Transverse colon (tissue), 4 donors: ENCODE measurements around the gene GNB1L. TPM values are rescaled to one million over a fixed set of nuclear protein-coding genes. Genes with fewer than 3 reads are reported as not detected.

Experiments used
- DNase-seq: peaks from one replicate; pipeline ENCODE4 v3.0.0-alpha.2; 2019
- H3K27ac ChIP-seq, 4 donors: fragments of 200-600 bp; sonication (generic); 2 replicates each; pipeline ENCODE4 v1.5.1; 2016 to 2018; ENCODE audit warnings: inconsistent platforms in 4 of 4
- H3K27me3 ChIP-seq: fragments of 200-600 bp; sonication (generic); 2 replicates; pipeline ENCODE4 v1.5.1; 2017; ENCODE audit warnings: inconsistent platforms
- H3K36me3 ChIP-seq, 4 donors: fragments of 200-600 bp; sonication (generic); 2 replicates each; pipeline ENCODE4 v1.5.1; 2017 to 2019; ENCODE audit warnings: inconsistent platforms in 4 of 4
- H3K4me1 ChIP-seq, 4 donors: fragments of 200-600 bp; sonication (generic); 2 replicates each; pipeline ENCODE4 v1.5.1; 2017 to 2020; ENCODE audit warnings: inconsistent platforms in 4 of 4
- H3K4me3 ChIP-seq, 4 donors: fragments of 200-600 bp; sonication (generic); 1 replicate in 1 of 4; 2 replicates in 3 of 4; pipeline versions ENCODE4 v1.5.1 to v1.6.1; 2017 to 2019; ENCODE audit warnings: inconsistent platforms in 4 of 4
- H3K9me3 ChIP-seq, 2 donors: fragments of 200-600 bp; sonication (generic); 2 replicates each; pipeline ENCODE4 v1.5.1; 2017 to 2019; ENCODE audit warnings: inconsistent platforms in 2 of 2
- CTCF ChIP-seq, 5 experiments: fragments of 200-600 bp in 3 of 5; fragments of 450-650 bp in 2 of 5; sonication (generic) in 3 of 5; IDR thresholded peaks; 1 replicate in 2 of 5; 2 replicates in 3 of 5; pipeline ENCODE4 v1.5.1; 2016 to 2017; ENCODE audit warnings: antibody characterized with exemption in 5 of 5, inconsistent platforms in 3 of 5, mild to moderate bottlenecking in 2 of 5, moderate library complexity in 1 of 5
- EP300 ChIP-seq: sonication (generic); formaldehyde crosslinking; IDR thresholded peaks from one replicate; pipeline ENCODE4 v1.6.1; 2017; ENCODE audit warnings: antibody characterized with exemption, low read depth
- POLR2A ChIP-seq: fragments of 450-650 bp; IDR thresholded peaks from one replicate; pipeline ENCODE4 v1.6.1; 2016; ENCODE audit warnings: antibody characterized with exemption, mild to moderate bottlenecking, moderate library complexity
- POLR2AphosphoS5 ChIP-seq, 3 donors: sonication (generic); formaldehyde crosslinking; IDR thresholded peaks; one replicate each; pipeline ENCODE4 v1.6.1; 2016; ENCODE audit warnings: antibody characterized with exemption in 3 of 3
- WGBS, 2 donors: methylation state at CpG; one replicate each; pipeline ENCODE4 v1.1.5; 2018; ENCODE audit warnings: low coverage in 1 of 2; 5-methylcytosine and 5-hydroxymethylcytosine counted together
- in situ Hi-C, 4 donors: fragments of 200-750 bp; cut with MboI; loops; one replicate each; pipeline versions ENCODE4 v1.15.0 to v1.15.1; 2017; ENCODE audit warnings: low sequenced_read_pairs in 3 of 4, low pct_ligation_motif_present in 1 of 4, low pct_unique_long_range_greater_than_20kb in 1 of 4
- intact Hi-C: fragments of 100-400 bp; cut with DNase I; formaldehyde crosslinking; loops from one replicate; pipeline ENCODE4 v1.15.1; 2023; ENCODE audit warnings: low total_unique reads
- total RNA-seq, 4 donors: library from RNA; depleted of rRNA; stranded (reverse); fragments of >200 nt; gene quantifications; one replicate each; pipeline ENCODE4 v1.1.0, GENCODE V29; 2016

Gene GNB1L
- total RNA-seq, 4 donors from 2014 or later: 0.80 to 4.8 (median 2.8) TPM

- 80% methylated on average over 9 of the region's 10 CpGs; no CpG with 5 or more reads in 1 of the 2 donors for WGBS, 2 donors
- Histone ChIP-seq H3K4me3 (no peak overlapping the region), H3K4me1 (peaks cover 9 to 22% (median 12%) of the 10 kb centered on the region in 4 donors), H3K36me3 (no peaks in the 10 kb centered on the region), H3K27me3 (peaks cover 77% of the 10 kb centered on the region), H3K9me3 (no peaks in the 10 kb centered on the region), H3K27ac (no peak overlapping the region)
- intact Hi-C loops: no loop called here
- no peak for DNase-seq
- in situ Hi-C loops: no loop called here
- no peak for TF ChIP-seq CTCF (IDR thresholded peaks at IDR 0.05)
- TF ChIP-seq POLR2A: no peak
- TF ChIP-seq EP300: no peak
- no peak for TF ChIP-seq POLR2AphosphoS5 (IDR thresholded peaks at IDR 0.05)
Observed at GRCh38 chr22:19753090-19753842, 101.4 kb downstream of the GNB1L start.

- in situ Hi-C loops: no loop called here
- intact Hi-C loops: no loop called here
- Histone ChIP-seq H3K27me3 (peaks cover 61% of the 10 kb centered on the region), H3K4me1 (peaks cover 4 to 14% (median 5%) of the 10 kb centered on the region in 4 donors), H3K27ac (no peak overlapping the region), H3K36me3 (no peaks in the 10 kb centered on the region), H3K4me3 (no peak overlapping the region), H3K9me3 (no peaks in the 10 kb centered on the region)
- TF ChIP-seq CTCF (IDR thresholded peaks at IDR 0.05): no peak
- TF ChIP-seq POLR2A: no peak
- no peak for TF ChIP-seq POLR2AphosphoS5 (IDR thresholded peaks at IDR 0.05)
- TF ChIP-seq EP300: no peak
- DNase-seq: no peak
- 82% methylated on average over 13 of the region's 14 CpGs; no CpG with 5 or more reads in 1 of the 2 donors for WGBS, 2 donors
Observed at GRCh38 chr22:19751497-19752245, 103.0 kb downstream of the GNB1L start.

- DNase-seq: no peak
- H3K36me3 ChIP-seq: no peaks in the 10 kb centered on the region
- H3K4me1 ChIP-seq: peaks cover 0 to 7% (median 0%) of the 10 kb centered on the region in 4 donors
- TF ChIP-seq EP300 (no peak), POLR2A (no peak), CTCF (IDR thresholded peaks at IDR 0.05) (no peak), POLR2AphosphoS5 (IDR thresholded peaks at IDR 0.05) (no peak)
- in situ Hi-C loops (no loop called here), intact Hi-C loops (no loop called here)
- no peak overlapping the region for H3K4me3 ChIP-seq
- no peak overlapping the region for H3K27ac ChIP-seq
- 53% methylated on average over 24 of the region's 27 CpGs; no CpG with 5 or more reads in 1 of the 2 donors for WGBS, 2 donors
- no peaks in the 10 kb centered on the region for H3K9me3 ChIP-seq
- peaks cover 52% of the 10 kb centered on the region for H3K27me3 ChIP-seq
Observed at GRCh38 chr22:19750507-19751490, 103.9 kb downstream of the GNB1L start.

- intact Hi-C loops (no loop called here), in situ Hi-C loops (no loop called here)
- no peak overlapping the region for H3K4me3 ChIP-seq
- whole genome bisulfite sequencing, 2 donors: 70% methylated on average over 10 of the region's 12 CpGs; no CpG with 5 or more reads in 1 of the 2 donors
- no peaks in the 10 kb centered on the region for H3K36me3 ChIP-seq
- no peak overlapping the region for H3K27ac ChIP-seq
- H3K9me3 ChIP-seq: no peaks in the 10 kb centered on the region
- TF ChIP-seq POLR2AphosphoS5 (IDR thresholded peaks at IDR 0.05): no peak
- no peak for TF ChIP-seq POLR2A
- no peak for TF ChIP-seq EP300
- TF ChIP-seq CTCF (IDR thresholded peaks at IDR 0.05): no peak
- DNase-seq: no peak
- H3K4me1 ChIP-seq: no peaks in the 10 kb centered on the region
- H3K27me3 ChIP-seq: peaks cover 43% of the 10 kb centered on the region
Observed at GRCh38 chr22:19749876-19750275, 104.8 kb downstream of the GNB1L start.
